PFSK-1 (cell line): ENCODE data around the gene MCM6.

ENCODE experiments used
- FOXP2 ChIP-seq: optimal IDR thresholded peaks from 2 replicates; pipeline ENCODE3; 2011; ENCODE audit warnings: borderline replicate concordance, control low read depth, inconsistent platforms; ENCODE audit not compliant: insufficient read depth; ENCODE audit errors: extremely low read length, extremely low read depth
- POLR2AphosphoS5 ChIP-seq: IDR thresholded peaks from 2 replicates; pipeline ENCODE4 v1.6.1; 2012; ENCODE audit warnings: low read depth, mild to moderate bottlenecking, control low read depth, low read length, moderate library complexity
- SIN3A ChIP-seq: IDR thresholded peaks from 2 replicates; pipeline ENCODE4 v1.6.1; 2012; ENCODE audit warnings: mild to moderate bottlenecking, low read length, moderate library complexity, borderline replicate concordance; ENCODE audit not compliant: insufficient read depth
- TAF1 ChIP-seq: IDR thresholded peaks from 2 replicates; pipeline ENCODE4 v1.6.1; 2012; ENCODE audit warnings: low read length, control low read depth, borderline replicate concordance; ENCODE audit not compliant: insufficient read depth
- TF ChIP-seq, protein P1 (sequence below), 2 experiments: IDR thresholded peaks; 2 replicates each; pipeline versions ENCODE4 v1.6.1 to v1.8.0; 2011 to 2012; ENCODE audit warnings: low read depth in 2 of 2, low read length in 2 of 2, control low read depth in 1 of 2, inconsistent platforms in 1 of 2, mild to moderate bottlenecking in 1 of 2, moderate library complexity in 1 of 2; ENCODE audit not compliant: insufficient read depth in 1 of 2

Gene MCM6

DNA sequence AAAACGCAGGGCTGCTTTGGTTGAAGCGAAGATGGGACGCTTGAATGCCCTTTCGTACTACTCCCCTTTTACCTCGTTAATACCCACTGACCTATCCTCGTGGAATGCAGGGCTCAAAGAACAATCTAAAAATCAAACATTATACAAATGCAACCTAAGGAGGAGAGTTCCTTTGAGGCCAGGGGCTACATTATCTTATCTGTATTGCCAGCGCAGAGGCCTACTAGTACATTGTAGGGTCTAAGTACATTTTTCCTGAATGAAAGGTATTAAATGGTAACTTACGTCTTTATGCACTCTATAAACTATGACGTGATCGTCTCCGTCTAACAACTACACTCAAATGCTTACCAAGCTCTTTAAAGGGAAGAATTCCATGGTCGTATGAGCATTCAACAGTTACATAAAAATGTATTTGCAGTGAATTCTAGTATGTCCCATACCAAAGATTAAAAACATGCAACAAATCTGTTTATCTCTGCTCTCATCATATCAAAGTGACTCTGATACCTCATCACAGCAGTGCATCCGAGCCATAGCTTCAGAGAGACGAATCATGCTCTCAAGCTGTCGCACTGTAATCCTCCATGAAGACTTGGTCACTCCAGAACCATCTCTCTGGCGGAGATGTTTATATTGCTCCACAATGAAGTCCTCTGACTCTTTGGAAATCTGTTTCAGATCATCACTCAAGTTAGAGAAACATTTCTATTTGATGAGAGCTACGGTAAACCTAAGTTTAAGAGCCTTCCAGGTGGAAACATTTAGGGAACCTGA lies 25.2 kb downstream of the MCM6 start:
- TF ChIP-seq TAF1 (no peak), SIN3A (no peak), POLR2AphosphoS5 (no peak), FOXP2 (no peak)
- TF ChIP-seq, protein P1, sequence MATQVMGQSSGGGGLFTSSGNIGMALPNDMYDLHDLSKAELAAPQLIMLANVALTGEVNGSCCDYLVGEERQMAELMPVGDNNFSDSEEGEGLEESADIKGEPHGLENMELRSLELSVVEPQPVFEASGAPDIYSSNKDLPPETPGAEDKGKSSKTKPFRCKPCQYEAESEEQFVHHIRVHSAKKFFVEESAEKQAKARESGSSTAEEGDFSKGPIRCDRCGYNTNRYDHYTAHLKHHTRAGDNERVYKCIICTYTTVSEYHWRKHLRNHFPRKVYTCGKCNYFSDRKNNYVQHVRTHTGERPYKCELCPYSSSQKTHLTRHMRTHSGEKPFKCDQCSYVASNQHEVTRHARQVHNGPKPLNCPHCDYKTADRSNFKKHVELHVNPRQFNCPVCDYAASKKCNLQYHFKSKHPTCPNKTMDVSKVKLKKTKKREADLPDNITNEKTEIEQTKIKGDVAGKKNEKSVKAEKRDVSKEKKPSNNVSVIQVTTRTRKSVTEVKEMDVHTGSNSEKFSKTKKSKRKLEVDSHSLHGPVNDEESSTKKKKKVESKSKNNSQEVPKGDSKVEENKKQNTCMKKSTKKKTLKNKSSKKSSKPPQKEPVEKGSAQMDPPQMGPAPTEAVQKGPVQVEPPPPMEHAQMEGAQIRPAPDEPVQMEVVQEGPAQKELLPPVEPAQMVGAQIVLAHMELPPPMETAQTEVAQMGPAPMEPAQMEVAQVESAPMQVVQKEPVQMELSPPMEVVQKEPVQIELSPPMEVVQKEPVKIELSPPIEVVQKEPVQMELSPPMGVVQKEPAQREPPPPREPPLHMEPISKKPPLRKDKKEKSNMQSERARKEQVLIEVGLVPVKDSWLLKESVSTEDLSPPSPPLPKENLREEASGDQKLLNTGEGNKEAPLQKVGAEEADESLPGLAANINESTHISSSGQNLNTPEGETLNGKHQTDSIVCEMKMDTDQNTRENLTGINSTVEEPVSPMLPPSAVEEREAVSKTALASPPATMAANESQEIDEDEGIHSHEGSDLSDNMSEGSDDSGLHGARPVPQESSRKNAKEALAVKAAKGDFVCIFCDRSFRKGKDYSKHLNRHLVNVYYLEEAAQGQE (IDR thresholded peaks at IDR 0.05; ENCODE audit: insufficient read depth in 1 of 2, low read depth in 2 of 2, low read length in 2 of 2), result no peak

DNA sequence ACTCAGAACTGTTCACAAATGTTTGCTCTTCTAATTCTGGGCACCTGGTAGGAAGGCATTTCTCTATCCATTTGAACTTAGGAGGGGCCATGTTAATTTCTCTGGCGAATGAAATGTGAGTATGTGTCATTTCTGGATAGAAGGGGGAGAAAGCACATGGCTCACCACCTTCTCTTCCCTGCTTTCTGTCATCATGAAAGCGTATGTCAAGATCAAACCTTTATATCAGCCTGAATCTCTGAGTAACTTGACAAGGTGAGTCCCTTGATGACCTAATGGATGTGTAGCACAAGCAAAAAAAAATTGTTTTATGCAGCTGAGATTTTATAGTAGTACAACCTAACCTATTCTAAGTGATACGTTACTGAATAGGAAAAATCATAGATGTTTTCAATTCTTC lies 27.2 kb downstream of the MCM6 start:
- TF ChIP-seq POLR2AphosphoS5 (no peak), FOXP2 (no peak), SIN3A (no peak), TAF1 (no peak)
- TF ChIP-seq, protein P1 (IDR thresholded peaks at IDR 0.05; ENCODE audit: insufficient read depth in 1 of 2, low read depth in 2 of 2, low read length in 2 of 2), result no peak

- TF ChIP-seq POLR2AphosphoS5 (no peak), FOXP2 (no peak), TAF1 (no peak), SIN3A (no peak)
- TF ChIP-seq, protein P1 (IDR thresholded peaks at IDR 0.05; ENCODE audit: insufficient read depth in 1 of 2, low read depth in 2 of 2, low read length in 2 of 2), result no peak
Observed at GRCh38 chr2:135845997-135846396, 30.2 kb downstream of the MCM6 start.

DNA sequence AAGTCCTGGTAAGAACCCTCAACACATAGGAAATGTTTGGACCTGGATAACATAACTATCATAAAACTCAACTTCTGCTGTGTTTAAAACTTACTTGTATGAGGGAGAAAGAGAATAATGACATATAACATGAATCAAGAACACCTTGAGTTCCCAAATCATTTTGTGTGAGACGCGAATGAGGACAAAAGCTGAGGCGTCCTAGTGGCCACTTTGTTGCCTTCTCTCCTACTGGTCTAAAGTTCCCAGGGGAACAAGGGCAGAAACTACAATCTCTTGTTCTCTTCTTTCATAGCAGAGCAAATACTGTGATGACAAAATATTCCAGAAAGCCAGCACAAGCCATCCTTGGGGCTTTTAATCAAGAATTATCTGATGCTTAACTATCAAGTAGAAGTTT lies 31.0 kb downstream of the MCM6 start:
- TF ChIP-seq TAF1 (no peak), POLR2AphosphoS5 (no peak), FOXP2 (no peak), SIN3A (no peak)
- TF ChIP-seq, protein P1 (IDR thresholded peaks at IDR 0.05; ENCODE audit: insufficient read depth in 1 of 2, low read depth in 2 of 2, low read length in 2 of 2), result no peak

GRCh38 chr2:135844301-135844895 lies 31.8 kb downstream of the MCM6 start:
- TF ChIP-seq, protein P1 (IDR thresholded peaks at IDR 0.05; ENCODE audit: insufficient read depth in 1 of 2, low read depth in 2 of 2, low read length in 2 of 2), result no peak
- TF ChIP-seq SIN3A, result no peak
- TF ChIP-seq POLR2AphosphoS5, result no peak
- TF ChIP-seq FOXP2, result no peak
- no peak for TF ChIP-seq TAF1
